ENCODE measurements around the gene KRTAP5-7.

KRTAP5-7 gene

DNA sequence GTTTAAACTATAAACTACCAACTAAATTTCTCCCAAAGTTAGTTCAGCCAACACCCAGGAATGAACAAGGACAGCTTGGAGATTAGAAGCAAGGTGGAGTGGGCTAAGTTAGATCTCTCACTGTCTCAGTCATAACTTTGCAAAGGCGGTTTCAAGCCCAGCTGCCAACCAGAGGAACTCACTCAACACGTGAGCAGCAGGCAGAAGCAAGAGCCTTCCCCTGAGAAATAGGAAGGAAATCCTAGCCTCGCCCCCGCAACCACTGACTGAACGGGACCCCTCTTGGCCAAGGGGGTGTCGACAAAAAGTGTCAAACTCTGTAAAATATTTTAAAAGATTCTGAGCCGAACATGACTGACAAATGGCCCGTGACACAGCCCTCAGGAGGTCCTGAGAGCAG, 16.8 kb downstream of the KRTAP5-7 start:
- no peak overlapping the region for H3K18ac ChIP-seq (ENCODE audit: low read depth in 1 of 2, low read length in 2 of 2)
- no peaks in the 10 kb centered on the region for H3K4me1 ChIP-seq (ENCODE audit: control insufficient read depth, insufficient read depth, low read depth, low read length)
- H4K91ac ChIP-seq (ENCODE audit: low read length) = no peak overlapping the region
- H2BK5ac ChIP-seq (ENCODE audit: low read depth, low read length, poor library complexity, severe bottlenecking) = no peak overlapping the region
- no peak overlapping the region for H4K8ac ChIP-seq (ENCODE audit: low read length)
- H3K4me2 ChIP-seq (ENCODE audit: low read length, poor library complexity, severe bottlenecking) = no peak overlapping the region
- no peak overlapping the region for H2AFZ ChIP-seq (ENCODE audit: low read depth, low read length)
- H3K23ac ChIP-seq (ENCODE audit: low read length in 2 of 2) = no peak overlapping the region
- no peak overlapping the region for H2BK15ac ChIP-seq (ENCODE audit: low read depth, poor library complexity, severe bottlenecking)
- no peak overlapping the region for H3K4ac ChIP-seq (ENCODE audit: low read depth in 1 of 2, low read length in 2 of 2)
- no peak overlapping the region for H2BK120ac ChIP-seq (ENCODE audit: low read depth, low read length)
- no peaks in the 10 kb centered on the region for H3K36me3 ChIP-seq (ENCODE audit: control insufficient read depth in 1 of 2, insufficient read depth in 2 of 2, low read depth in 1 of 2, low read length in 2 of 2)
- no peak overlapping the region for H2BK12ac ChIP-seq (ENCODE audit: low read length in 2 of 2)
- no peak overlapping the region for H3K27ac ChIP-seq (ENCODE audit: low read length, poor library complexity, severe bottlenecking)
- H3K4me3 ChIP-seq (ENCODE audit: insufficient read depth in 1 of 2, low read depth in 1 of 2, low read length in 2 of 2) = no peak overlapping the region
- peaks cover 10% of the 10 kb centered on the region for H3K9me3 ChIP-seq (ENCODE audit: control insufficient read depth, low read length)
- no peak overlapping the region for H3K14ac ChIP-seq (ENCODE audit: low read length in 2 of 2)
- no peak overlapping the region for H3K9ac ChIP-seq (ENCODE audit: low read length)
- no peak overlapping the region for H2AK5ac ChIP-seq (ENCODE audit: low read length, severe bottlenecking)
- H3K79me1 ChIP-seq (replicated peaks; ENCODE audit: low read length, poor library complexity, severe bottlenecking) = no peaks in the 10 kb centered on the region
- H3K27me3 ChIP-seq (ENCODE audit: control insufficient read depth in 1 of 2, insufficient read depth in 1 of 2, low read length in 2 of 2) = peaks cover 2 to 32% of the 10 kb centered on the region in 2 experiments
- DNase-seq = no peak
- 83% methylated on average over 6 of the region's 8 CpGs for WGBS

DNA sequence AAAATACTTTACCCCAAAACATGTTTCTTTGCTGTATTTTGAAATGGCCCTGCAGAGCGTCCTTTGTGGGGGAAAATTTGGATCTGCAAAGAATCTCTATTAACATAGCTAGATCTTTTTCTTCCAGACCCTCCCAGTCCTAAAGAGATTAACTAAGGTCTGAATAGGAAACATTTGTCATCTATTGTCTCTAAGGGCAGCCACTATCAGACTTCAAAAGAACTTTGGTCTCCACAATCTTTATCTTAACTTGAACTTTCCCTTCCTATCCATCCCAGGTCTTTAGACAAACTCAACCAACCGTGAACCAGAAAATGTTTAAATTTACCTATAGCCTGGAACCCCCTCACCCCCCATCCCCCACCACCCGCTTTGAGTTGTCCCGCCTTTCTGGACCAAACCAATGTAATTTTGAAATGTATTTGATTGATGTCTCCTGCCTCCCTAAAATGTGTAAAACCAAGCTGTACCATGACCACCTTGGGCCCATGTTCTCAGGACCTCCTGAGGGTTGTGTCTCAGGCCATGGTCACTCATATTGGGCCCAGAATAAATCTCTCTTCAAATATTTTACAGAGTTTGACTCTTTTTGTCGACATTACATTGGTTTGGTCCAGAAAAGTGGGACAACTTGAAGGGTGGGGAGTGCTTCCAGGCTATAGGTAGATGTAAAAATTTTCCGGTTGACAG, 17.6 kb downstream of the KRTAP5-7 start:
- no peak overlapping the region for H2BK120ac ChIP-seq (ENCODE audit: low read depth, low read length)
- no peak overlapping the region for H4K91ac ChIP-seq (ENCODE audit: low read length)
- no peak overlapping the region for H2BK5ac ChIP-seq (ENCODE audit: low read depth, low read length, poor library complexity, severe bottlenecking)
- H3K4me1 ChIP-seq (ENCODE audit: control insufficient read depth, insufficient read depth, low read depth, low read length) = no peaks in the 10 kb centered on the region
- H2BK12ac ChIP-seq (ENCODE audit: low read length in 2 of 2) = no peak overlapping the region
- H3K9ac ChIP-seq (ENCODE audit: low read length) = no peak overlapping the region
- 70% methylated on average over 5 of the region's 6 CpGs for WGBS
- no peaks in the 10 kb centered on the region for H3K36me3 ChIP-seq (ENCODE audit: control insufficient read depth in 1 of 2, insufficient read depth in 2 of 2, low read depth in 1 of 2, low read length in 2 of 2)
- no peaks in the 10 kb centered on the region for H3K79me1 ChIP-seq (replicated peaks; ENCODE audit: low read length, poor library complexity, severe bottlenecking)
- no peak overlapping the region for H3K14ac ChIP-seq (ENCODE audit: low read length in 2 of 2)
- H3K9me3 ChIP-seq (ENCODE audit: control insufficient read depth, low read length) = peaks cover 10% of the 10 kb centered on the region
- H2AFZ ChIP-seq (ENCODE audit: low read depth, low read length) = no peak overlapping the region
- no peak overlapping the region for H2BK15ac ChIP-seq (ENCODE audit: low read depth, poor library complexity, severe bottlenecking)
- H3K27me3 ChIP-seq (ENCODE audit: control insufficient read depth in 1 of 2, insufficient read depth in 1 of 2, low read length in 2 of 2) = peaks cover 5 to 40% of the 10 kb centered on the region in 2 experiments
- H3K23ac ChIP-seq (ENCODE audit: low read length in 2 of 2) = no peak overlapping the region
- H3K18ac ChIP-seq (ENCODE audit: low read depth in 1 of 2, low read length in 2 of 2) = no peak overlapping the region
- H4K8ac ChIP-seq (ENCODE audit: low read length) = no peak overlapping the region
- no peak overlapping the region for H3K4ac ChIP-seq (ENCODE audit: low read depth in 1 of 2, low read length in 2 of 2)
- H3K4me3 ChIP-seq (ENCODE audit: insufficient read depth in 1 of 2, low read depth in 1 of 2, low read length in 2 of 2) = no peak overlapping the region
- no peak overlapping the region for H2AK5ac ChIP-seq (ENCODE audit: low read length, severe bottlenecking)
- H3K4me2 ChIP-seq (ENCODE audit: low read length, poor library complexity, severe bottlenecking) = no peak overlapping the region
- DNase-seq = no peak
- no peak overlapping the region for H3K27ac ChIP-seq (ENCODE audit: low read length, poor library complexity, severe bottlenecking)

DNA sequence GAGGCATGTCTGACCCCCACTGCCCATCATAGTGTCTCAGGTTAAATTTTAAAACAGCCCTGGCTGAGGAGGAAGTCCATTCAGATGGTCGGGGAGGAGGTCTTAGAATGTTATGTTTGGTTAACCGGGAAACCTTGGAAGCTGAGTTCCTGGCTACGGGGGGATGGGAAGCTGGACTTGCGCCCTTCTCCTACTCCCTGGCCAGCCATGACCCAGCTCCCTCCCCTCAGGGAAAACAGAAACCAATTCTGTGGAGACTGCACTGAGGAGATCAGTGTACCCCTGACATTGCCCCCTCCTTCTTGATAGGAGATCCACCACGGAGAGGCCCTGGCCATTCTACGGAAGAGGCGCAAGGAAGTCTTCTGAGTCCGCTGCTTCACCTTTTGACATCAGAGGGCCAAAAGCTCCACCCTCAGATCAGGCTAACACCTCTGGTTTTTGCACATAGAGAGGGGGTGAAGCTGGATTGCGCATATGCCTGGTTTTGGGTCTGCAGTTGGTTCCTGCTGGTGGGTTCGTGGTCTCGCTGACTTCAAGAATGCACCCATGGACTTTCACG, 18.4 kb downstream of the KRTAP5-7 start:
- Histone ChIP-seq H4K8ac (ENCODE audit: low read length) (no peak overlapping the region), H2BK5ac (ENCODE audit: low read depth, low read length, poor library complexity, severe bottlenecking) (no peak overlapping the region), H3K4me3 (ENCODE audit: insufficient read depth in 1 of 2, low read depth in 1 of 2, low read length in 2 of 2) (no peak overlapping the region), H3K4ac (ENCODE audit: low read depth in 1 of 2, low read length in 2 of 2) (no peak overlapping the region), H3K36me3 (ENCODE audit: control insufficient read depth in 1 of 2, insufficient read depth in 2 of 2, low read depth in 1 of 2, low read length in 2 of 2) (no peaks in the 10 kb centered on the region), H3K23ac (ENCODE audit: low read length in 2 of 2) (no peak overlapping the region), H3K9ac (ENCODE audit: low read length) (no peak overlapping the region), H3K9me3 (ENCODE audit: control insufficient read depth, low read length) (peaks cover 10% of the 10 kb centered on the region), H3K4me2 (ENCODE audit: low read length, poor library complexity, severe bottlenecking) (no peak overlapping the region), H3K14ac (ENCODE audit: low read length in 2 of 2) (no peak overlapping the region), H3K4me1 (ENCODE audit: control insufficient read depth, insufficient read depth, low read depth, low read length) (no peaks in the 10 kb centered on the region), H3K27ac (ENCODE audit: low read length, poor library complexity, severe bottlenecking) (no peak overlapping the region), H2AFZ (ENCODE audit: low read depth, low read length) (no peak overlapping the region), H3K18ac (ENCODE audit: low read depth in 1 of 2, low read length in 2 of 2) (no peak overlapping the region), H2BK15ac (ENCODE audit: low read depth, poor library complexity, severe bottlenecking) (no peak overlapping the region), H3K27me3 (ENCODE audit: control insufficient read depth in 1 of 2, insufficient read depth in 1 of 2, low read length in 2 of 2) (peaks cover 5 to 46% of the 10 kb centered on the region in 2 experiments), H2AK5ac (ENCODE audit: low read length, severe bottlenecking) (no peak overlapping the region), H2BK120ac (ENCODE audit: low read depth, low read length) (no peak overlapping the region), H3K79me1 (replicated peaks; ENCODE audit: low read length, poor library complexity, severe bottlenecking) (no peaks in the 10 kb centered on the region), H2BK12ac (ENCODE audit: low read length in 2 of 2) (no peak overlapping the region), H4K91ac (ENCODE audit: low read length) (no peak overlapping the region)
- no peak for DNase-seq
- WGBS = 93% methylated on average over 11 of the region's 12 CpGs

DNA sequence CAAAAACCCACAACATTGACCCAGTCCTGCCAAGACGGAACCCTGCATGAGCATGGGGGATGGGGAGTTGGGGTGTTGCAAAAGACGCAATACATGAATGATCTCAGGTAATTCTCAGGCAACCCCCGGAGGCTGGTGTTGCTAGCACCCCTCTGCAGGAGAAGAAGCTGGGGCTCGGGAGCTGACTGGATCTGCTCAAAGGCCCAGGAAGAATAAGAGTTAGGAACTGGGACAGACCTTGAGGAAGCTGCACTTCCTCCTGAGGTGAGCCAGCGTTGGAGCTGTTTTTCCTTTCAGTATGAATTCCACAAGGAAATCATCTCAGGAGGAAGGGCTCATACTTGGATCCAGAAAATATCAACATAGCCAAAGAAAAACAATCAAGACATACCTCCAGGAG, 21.1 kb downstream of the KRTAP5-7 start, which contains the start of gene KRTAP5-9:
Gene KRTAP5-9 (plus strand): TSS at position 301 of the 400 bp plus-strand sequence. CDS start 238 bp downstream, outside the sequence.
- no peak within 1 kb of the TSS for H3K18ac ChIP-seq (ENCODE audit: low read depth in 1 of 2, low read length in 2 of 2)
- H3K4ac ChIP-seq (ENCODE audit: low read depth in 1 of 2, low read length in 2 of 2) = no peak within 1 kb of the TSS
- peaks cover 10% of the 10 kb centered on the region for H3K9me3 ChIP-seq (ENCODE audit: control insufficient read depth, low read length)
- H3K23ac ChIP-seq (ENCODE audit: low read length in 2 of 2) = no peak within 1 kb of the TSS
- H4K91ac ChIP-seq (ENCODE audit: low read length) = no peak within 1 kb of the TSS
- H3K27ac ChIP-seq (ENCODE audit: low read length, poor library complexity, severe bottlenecking) = no peak within 1 kb of the TSS
- H3K14ac ChIP-seq (ENCODE audit: low read length in 2 of 2) = no peak within 1 kb of the TSS
- DNase-seq = no peak
- H3K4me2 ChIP-seq (ENCODE audit: low read length, poor library complexity, severe bottlenecking) = no peak within 1 kb of the TSS
- no peak within 1 kb of the TSS for H2BK15ac ChIP-seq (ENCODE audit: low read depth, poor library complexity, severe bottlenecking)
- H3K4me1 ChIP-seq (ENCODE audit: control insufficient read depth, insufficient read depth, low read depth, low read length) = no peaks in the 10 kb centered on the region
- H2BK120ac ChIP-seq (ENCODE audit: low read depth, low read length) = no peak within 1 kb of the TSS
- H2BK5ac ChIP-seq (ENCODE audit: low read depth, low read length, poor library complexity, severe bottlenecking) = no peak within 1 kb of the TSS
- no peak within 1 kb of the TSS for H2BK12ac ChIP-seq (ENCODE audit: low read length in 2 of 2)
- H2AK5ac ChIP-seq (ENCODE audit: low read length, severe bottlenecking) = no peak within 1 kb of the TSS
- H2AFZ ChIP-seq (ENCODE audit: low read depth, low read length) = no peak within 1 kb of the TSS
- H3K9ac ChIP-seq (ENCODE audit: low read length) = no peak within 1 kb of the TSS
- H3K36me3 ChIP-seq (ENCODE audit: control insufficient read depth in 1 of 2, insufficient read depth in 2 of 2, low read depth in 1 of 2, low read length in 2 of 2) = no peaks in the 10 kb centered on the region
- WGBS = 79% methylated on average over 4 of the region's 5 CpGs
- H3K4me3 ChIP-seq (ENCODE audit: insufficient read depth in 1 of 2, low read depth in 1 of 2, low read length in 2 of 2) = no peak within 1 kb of the TSS
- H3K79me1 ChIP-seq (replicated peaks; ENCODE audit: low read length, poor library complexity, severe bottlenecking) = no peaks in the 10 kb centered on the region
- H3K27me3 ChIP-seq (ENCODE audit: control insufficient read depth in 1 of 2, insufficient read depth in 1 of 2, low read length in 2 of 2) = peaks cover 5 to 46% of the 10 kb centered on the region in 2 experiments
- H4K8ac ChIP-seq (ENCODE audit: low read length) = no peak within 1 kb of the TSS
